COLO829 (cell line): Measurements from ENCODE around the gene MARCHF9.
"Not testable (repeated sequence)": the region's sequence is repeated elsewhere in the genome, so short reads cannot be mapped to it uniquely, and the experiment has no call there.

Experiments used
- DNase-seq: peaks from one replicate; pipeline ENCODE4 v3.0.0; 2012; ENCODE audit warnings: low spot score

MARCHF9 gene, protein sequence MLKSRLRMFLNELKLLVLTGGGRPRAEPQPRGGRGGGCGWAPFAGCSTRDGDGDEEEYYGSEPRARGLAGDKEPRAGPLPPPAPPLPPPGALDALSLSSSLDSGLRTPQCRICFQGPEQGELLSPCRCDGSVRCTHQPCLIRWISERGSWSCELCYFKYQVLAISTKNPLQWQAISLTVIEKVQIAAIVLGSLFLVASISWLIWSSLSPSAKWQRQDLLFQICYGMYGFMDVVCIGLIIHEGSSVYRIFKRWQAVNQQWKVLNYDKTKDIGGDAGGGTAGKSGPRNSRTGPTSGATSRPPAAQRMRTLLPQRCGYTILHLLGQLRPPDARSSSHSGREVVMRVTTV

DNA sequence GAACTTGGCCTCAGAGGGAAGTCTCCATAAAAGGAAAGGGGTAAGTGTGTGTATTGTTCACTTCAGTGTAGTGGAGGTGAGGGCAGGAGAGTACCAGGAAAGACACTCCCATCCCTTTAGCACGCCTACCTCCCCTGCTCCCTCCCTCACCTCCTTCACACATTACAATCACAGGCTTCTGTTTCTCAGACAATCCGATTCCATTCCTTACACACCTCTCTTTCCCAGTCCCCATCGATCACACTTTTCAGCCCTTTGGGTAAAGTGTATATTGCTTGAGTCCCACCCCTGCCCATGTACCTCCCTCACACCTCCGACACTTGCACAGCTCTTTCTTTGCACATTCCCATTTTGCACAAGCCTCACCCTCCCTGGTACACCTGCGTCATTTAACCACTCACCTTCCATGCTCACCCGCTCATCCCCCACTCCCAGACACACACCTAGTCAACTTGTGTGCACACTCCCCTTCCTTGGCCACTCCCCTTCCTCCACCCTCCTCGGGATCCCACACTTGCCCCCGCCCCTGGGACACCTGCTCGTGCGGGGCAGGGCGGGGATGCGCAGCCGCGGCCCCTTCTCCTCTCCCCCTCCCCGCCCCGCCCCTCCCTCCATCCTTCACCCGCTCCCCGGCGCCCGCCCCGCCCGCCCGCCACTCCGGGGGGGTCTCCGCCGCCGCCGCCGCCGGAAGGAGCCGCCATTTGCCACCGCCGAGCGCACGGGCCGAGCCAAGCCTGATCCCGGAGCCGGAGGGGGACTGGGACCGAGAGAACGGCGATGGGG, at the start of gene MARCHF9:
Gene MARCHF9 (plus strand): TSS at position 693 of the 783 bp plus-strand sequence. CDS start 426 bp downstream, outside the sequence.
- DNase-seq: no peak

DNA sequence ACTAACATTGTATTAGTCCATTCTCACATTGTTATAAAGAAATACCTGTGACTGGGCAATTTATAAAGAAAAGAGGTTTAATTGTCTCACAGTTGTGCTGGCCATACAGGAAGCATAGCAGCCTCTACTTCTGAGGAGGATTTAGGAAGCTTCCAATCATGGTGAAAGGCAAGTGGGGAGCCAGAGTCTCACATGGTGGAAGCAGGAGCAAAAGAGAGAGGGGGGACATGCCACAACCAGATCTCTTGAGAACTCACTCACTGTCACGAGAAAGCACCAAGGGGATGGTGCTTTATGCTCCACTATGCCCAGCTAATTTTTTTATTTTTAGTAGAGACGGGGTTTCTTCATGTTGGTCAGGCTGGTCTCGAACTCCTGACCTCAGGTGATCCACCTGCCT, 47.7 kb upstream of the MARCHF9 start:
- DNase-seq: no peak

DNA sequence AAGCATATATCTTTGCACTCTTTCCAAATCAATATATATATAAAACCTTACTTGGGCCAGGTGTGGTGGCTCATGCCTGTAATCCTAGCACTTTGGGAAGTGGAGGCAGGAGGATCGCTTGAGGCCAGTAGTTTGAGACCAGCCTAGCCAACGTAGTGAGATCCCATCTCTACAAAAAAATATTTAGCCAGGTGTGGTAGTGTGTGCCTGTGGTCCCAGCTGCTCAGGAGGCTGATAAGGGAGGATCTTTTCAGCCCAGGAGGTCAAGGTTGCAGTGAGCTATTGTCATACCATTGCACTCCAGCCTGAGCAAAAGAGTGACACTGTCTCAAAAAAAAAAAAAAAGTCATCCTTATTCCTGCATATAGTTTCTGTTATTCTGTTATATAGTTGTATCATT, 46.6 kb upstream of the MARCHF9 start:
- no peak for DNase-seq

DNA sequence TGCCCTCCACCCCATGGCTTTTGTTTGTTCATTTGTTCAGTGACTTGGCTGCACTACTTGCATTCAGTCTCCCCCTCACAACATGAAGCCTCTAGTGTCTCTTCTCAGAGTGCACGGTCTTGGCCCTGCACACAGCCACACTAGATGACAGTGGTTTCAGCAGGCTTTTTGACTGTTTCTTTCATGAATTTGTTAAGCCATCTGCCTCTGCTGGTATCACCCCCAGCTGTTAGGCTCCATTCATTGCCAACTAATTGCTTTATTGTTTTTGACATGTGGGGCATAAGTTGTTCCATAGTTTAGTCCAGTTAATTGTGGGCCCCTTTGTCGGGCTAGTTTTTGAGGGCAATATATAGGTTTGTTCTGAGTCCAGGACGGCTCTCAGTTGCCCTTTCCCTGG, 42.2 kb upstream of the MARCHF9 start:
- DNase-seq: no peak

DNA sequence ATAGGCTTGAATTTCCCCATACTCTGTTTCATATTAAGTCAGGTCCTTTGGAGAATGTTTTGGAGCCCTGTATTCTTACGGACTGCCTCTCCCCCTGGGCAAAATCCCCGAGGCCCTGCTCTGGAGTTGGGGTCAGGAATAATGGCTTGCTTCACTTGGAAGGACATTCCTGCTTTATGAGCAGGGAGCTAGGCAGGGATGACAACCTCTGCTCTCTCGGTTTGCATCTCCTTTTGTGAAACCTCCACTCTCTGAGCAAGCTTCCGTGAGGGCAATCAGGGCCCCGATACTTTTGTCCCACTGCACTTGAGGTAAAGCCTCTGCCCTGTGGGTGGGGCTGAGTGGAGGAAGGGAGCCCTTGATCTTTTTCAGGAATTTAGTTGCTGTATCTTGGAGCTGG, 41.7 kb upstream of the MARCHF9 start:
- no peak for DNase-seq

DNA sequence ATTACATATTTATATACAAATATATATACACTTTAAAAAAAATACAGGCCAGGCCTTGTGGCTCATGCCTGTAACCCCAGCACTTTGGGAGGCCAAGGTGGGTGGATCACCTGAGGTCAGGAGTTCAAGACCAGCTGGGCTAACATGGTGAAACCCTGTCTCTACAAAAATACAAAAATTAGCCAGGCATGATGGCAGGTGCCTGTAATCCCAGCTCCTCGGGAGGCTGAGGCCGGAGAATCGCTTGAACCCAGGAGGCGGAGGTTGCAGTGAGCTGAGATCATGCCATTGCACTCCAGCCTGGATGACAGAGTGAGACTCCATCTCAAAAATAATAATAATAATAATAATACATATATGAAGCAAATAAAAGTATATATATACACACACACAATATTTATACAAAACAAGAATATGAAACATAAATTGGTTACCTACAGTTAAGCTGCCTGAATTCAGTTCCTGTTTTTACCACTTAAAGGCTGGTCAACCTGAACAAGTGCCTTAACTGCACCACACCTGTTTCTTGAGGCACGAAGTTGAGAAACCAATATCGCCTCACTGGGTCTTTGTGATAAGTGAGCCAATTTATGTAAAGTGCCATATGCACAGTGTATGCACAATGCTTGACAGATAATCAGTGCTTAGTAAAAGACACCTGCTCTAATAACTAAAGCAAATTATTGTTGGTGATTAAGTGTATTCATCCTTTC, 39.7 kb upstream of the MARCHF9 start:
- DNase-seq: not testable (repeated sequence)

DNA sequence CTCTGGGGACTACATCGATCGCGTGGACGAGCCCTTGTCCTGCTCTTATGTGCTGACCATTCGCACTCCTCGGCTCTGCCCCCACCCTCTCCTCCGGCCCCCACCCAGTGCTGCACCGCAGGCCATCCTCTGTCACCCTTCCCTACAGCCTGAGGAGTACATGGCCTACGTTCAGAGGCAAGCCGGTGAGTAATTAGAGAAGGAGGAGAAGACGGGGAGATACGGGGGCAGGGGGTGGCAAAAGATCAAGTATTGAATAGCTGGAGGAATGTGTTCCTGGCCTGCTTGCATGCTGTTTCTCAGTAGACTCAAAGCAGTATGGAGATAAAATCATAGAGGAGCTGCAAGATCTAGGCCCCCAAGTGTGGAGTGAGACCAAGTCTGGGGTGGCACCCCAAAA, 39.1 kb upstream of the MARCHF9 start:
- no peak for DNase-seq

DNA sequence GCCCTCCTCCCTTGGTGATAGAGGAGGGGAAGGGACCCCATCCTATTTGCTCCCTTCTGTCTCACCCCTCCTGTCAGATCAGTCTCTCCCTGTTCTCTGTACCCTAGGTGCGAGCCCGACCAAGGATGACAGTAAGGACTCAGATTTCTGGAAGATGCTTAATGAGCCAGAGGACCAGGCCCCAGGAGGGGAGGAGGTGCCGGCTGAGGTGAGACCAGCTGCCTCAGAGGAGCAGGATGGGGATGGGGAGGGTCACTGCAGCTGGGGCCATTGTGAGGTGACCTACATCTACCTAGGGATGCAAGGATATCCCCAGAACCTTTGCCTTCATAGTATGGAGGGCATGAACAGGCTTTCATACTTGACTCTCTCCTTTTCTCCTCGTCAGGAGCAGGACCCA, 38.6 kb upstream of the MARCHF9 start:
- no peak for DNase-seq

DNA sequence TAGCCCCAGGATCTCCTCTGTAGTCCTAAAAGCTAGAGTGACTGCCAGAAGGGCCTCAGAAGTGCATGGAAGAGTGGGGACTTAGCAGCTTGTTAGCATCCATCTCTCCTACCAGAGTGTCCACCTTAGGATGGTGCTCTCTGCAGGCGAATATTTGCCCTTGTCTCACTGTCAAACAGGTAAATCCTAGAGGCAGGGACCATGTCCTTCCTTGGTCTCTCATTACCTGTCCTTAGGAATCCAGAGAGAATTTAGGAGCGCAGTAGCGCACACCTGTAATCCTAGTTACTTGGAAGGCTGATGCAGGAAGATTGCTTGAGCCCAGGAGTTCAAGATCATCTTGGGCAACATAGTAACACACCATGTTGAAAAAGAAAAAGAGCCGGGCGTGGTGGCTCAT, 37.8 kb upstream of the MARCHF9 start:
- DNase-seq: no peak

DNA sequence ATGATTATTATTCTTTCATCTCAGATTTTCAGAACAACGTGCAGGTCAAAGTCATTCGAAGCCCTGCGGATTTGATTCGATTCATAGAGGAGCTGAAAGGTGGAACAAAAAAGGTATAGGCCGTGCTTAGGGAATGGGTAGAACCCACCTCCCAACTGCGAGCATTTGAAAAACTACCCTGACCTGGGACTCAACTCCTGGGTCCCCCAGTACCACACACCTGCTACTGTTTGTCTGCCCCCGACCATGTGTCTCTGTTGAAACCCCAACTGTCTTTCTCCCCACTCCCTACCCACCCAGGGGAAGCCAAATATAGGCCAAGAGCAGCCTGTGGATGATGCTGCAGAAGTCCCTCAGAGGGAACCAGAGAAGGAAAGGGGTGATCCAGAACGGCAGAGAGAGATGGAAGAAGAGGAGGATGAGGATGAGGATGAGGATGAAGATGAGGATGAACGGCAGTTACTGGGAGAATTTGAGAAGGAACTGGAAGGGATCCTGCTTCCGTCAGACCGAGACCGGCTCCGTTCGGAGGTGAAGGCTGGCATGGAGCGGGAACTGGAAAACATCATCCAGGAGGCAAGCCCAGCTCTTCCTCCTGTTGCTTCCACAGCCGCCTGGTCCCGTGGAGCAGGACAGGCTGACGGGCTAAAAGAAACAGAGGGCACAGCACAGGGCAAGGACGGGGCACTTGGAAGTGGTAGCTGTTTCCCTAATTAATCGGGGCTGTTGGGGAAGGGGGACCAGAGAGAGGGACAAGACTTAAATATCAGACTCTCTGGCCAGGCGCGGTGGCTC, 36.9 kb upstream of the MARCHF9 start:
- DNase-seq: no peak

DNA sequence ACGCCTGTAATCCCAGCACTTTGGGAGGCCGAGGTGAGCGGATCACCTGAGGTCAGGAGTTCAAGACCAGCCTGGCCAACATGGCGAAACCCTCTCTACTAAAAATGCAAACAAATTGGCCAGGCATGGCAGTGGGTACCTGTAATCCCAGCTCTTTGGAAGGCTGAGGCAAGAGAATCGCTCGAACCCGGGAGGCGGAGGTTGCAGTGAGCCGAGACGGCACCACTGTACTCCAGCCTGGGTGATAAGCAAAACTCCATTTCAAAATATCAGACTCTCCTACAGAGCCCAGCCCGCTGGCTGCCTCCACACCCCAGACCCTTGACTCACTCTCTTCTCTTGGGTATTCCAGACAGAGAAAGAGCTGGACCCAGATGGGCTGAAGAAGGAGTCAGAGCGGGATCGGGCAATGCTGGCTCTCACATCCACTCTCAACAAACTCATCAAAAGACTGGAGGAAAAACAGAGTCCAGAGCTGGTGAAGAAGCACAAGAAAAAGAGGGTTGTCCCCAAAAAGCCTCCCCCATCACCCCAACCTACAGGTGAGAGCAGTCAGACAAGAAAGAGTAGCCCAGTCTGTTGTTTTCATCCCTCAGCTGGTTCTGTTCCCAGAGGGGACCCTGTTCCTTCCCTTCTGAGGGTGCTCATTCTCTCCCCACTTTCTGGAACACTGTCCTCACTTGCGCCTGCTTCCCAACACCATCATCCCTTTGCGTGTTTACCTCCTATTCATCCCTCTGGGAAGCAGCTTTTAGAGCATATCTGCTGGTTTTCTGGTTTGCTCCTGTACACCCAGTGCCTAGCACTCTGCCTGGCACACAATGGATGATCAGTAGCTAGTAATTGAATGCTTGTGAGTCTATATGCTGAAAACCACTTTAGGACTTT, 36.0 kb upstream of the MARCHF9 start:
- no peak for DNase-seq

DNA sequence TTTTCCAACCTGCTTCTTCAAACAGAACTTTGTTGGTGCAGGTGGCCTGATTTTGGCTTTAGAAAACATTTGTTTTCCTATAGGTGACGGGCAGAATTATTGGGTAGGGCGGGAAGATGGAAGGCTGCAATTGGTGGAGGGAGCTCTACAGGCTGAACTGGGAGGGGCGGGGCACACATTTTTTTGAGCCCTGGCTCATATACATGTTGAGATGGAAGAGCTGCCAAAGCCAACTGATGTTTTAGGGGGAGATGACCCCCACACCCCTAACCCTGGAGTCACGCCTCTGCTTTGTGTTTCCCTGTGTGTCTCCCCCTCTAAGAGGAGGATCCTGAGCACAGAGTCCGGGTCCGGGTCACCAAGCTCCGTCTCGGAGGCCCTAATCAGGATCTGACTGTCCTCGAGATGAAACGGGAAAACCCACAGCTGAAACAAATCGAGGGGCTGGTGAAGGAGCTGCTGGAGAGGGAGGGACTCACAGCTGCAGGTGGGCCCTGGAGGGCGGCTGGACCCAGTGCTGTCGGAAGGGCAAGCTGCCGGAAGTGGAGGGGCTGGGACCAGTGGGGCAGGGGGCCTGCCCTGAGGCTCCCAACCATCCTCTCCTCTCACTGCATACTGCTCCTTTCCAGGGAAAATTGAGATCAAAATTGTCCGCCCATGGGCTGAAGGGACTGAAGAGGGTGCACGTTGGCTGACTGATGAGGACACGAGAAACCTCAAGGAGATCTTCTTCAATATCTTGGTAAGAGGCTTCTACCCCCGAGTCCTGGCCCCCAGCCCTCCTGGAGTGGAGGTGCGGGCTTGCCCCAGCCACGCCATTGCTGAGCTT, 34.9 kb upstream of the MARCHF9 start:
- no peak for DNase-seq

DNA sequence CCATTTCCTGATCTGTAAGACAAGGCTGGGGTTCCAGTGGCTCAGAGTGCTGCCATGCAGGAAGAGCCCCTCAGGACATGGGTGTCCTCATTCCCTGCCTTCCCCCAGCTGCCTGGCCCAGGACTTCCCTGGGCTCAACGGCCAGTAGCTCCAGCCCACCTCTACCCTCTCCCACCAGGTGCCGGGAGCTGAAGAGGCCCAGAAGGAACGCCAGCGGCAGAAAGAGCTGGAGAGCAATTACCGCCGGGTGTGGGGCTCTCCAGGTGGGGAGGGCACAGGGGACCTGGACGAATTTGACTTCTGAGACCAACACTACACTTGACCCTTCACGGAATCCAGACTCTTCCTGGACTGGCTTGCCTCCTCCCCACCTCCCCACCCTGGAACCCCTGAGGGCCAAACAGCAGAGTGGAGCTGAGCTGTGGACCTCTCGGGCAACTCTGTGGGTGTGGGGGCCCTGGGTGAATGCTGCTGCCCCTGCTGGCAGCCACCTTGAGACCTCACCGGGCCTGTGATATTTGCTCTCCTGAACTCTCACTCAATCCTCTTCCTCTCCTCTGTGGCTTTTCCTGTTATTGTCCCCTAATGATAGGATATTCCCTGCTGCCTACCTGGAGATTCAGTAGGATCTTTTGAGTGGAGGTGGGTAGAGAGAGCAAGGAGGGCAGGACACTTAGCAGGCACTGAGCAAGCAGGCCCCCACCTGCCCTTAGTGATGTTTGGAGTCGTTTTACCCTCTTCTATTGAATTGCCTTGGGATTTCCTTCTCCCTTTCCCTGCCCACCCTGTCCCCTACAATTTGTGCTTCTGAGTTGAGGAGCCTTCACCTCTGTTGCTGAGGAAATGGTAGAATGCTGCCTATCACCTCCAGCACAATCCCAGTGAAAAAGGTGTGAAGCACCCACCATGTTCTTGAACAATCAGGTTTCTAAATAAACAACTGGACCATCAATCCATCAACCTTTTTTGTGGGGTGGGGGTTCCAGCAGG, 34.0 kb upstream of the MARCHF9 start:
- DNase-seq: no peak

DNA sequence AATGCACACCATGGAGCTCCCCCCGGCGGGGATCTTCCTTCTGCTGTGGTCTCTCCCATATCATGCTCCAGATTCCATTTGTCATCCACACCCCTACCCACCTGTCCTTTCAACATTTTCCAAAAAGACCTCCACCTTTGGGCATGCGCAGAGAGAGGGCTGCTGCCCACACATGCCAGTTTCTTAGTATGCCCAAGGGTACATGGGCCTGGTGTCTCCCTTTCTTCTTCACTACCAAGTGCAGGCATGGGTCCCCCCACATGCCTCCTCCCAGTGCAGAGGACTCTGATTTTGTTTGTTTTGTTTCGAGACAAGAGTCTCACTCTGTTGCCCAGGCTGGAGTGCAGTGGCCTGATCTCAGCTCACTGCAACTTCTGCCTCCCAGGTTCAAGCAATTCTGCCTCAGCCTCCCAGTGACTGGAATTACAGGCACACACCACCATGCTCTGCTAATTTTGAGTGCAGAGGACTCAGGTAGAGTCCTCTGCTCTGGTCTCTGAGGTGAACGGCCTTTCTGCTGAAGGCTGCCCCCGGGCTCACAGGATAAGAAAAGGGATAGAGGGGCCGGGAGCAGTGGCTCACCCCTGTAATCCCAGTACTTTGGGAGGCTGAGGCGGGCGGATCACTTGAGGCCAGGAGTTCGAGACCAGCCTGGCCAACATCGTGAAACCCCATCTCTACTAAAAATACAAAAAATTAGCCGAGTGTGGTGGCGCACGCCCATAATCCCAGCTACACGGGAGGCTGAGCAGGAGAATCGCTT, 32.9 kb upstream of the MARCHF9 start:
- DNase-seq: not testable (repeated sequence)

DNA sequence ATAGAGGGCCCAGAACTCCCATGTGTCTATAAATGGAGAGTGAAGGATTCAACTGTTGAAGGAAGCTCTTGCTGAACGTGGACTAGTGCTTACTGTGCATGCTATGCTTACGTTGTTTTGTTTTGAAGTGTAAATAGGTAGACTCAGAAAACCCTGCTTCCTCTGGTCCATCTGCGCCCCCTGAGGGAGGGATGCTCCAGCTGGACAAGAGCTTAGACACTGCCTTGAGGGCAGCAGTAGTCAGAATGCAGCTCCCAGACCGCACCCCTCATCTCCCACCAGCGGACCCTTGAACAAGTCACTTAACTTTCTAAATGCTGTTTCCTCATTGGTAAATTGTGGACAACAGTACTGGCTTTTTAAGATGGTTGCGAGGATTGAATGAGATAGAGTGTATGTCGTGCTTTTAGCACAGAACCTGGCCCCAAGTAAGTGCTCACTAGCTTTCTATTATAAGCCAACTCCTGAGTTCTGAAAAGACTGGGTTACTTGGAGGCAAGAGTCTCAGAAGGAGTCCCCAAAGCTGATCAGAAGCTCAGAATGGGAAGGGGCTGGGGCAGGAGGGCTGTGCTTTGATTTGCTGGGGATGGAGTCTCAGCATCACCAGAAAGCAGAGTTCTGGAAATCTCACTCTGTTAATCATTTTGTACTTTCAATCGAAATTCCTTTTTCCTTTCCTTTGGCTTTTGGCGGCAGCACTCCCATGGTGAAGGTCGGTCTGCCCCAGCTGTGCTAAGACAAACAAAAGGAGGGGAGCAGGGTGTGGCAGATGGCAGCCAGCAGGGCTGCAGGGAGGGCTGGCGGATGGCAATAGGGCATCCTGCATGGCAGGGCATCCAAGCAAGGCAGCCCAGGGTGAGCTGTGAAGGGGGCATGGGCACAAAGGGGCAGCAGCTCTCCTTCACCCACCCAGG, 31.9 kb upstream of the MARCHF9 start:
- no peak for DNase-seq

DNA sequence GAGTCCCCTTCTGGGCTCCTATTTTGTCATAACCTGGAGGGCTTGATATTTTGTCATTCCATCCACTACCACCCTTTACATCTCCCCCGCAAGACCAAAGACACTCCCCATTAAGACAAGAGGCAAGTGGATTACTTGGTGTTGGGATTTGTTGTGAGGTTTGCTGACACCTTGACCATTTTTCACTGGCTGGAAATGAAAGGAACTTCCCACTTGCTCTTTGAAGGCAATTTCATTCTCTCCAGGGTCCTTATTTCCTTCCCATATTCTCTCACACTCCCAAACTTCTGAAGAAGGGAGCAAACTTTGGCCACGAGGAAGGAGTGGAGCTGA, 31.3 kb upstream of the MARCHF9 start:
- no peak for DNase-seq
